Measurements from ENCODE around the gene CXCL10.
A peak's percentile ranks its signal among the peaks of the same experiment; 100 is the strongest.
"Not testable (repeated sequence)": the region's sequence is repeated elsewhere in the genome, so short reads cannot be mapped to it uniquely, and the experiment has no call there.

Gene CXCL10

GRCh38 chr4:76024065-76024464 is 768 bp upstream of the CXCL10 start:
- DNase-seq, result no peak

DNA sequence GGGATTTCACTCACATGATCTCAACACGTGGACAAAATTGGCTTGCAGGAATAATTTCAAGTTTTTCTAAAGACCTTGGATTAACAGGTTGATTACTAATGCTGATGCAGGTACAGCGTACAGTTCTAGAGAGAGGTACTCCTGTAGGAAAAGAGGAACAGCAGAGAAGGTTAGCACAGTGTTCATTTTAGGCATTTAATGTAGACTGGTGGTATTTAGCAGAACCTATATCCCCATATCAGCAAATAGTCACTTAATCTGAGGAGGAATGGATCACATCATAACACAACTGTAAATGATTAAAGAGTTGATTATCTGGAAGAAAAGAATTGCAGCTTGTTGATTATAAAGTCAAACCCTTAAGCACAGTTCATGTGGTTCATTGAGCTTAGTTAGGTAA is 620 bp downstream of the CXCL10 start:
- no peak for DNase-seq

DNA sequence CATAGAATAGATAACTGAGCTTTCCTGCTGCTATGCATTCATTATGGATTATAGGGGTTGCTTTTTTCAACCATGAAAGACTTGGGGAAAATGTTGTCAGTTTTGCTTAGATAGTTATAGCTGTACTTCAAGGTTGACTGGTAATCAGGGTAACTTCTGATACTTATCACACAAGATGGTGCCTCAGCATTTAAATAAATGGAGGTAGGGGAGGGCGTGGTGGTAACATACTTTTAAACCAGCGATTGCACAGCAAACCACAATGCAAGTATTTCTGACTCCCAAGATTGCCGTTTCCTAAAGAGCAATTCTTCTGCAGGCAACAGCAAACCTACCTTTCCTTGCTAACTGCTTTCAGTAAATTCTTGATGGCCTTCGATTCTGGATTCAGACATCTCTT is 1.3 kb downstream of the CXCL10 start:
- no peak for DNase-seq

GRCh38 chr4:76017056-76017686 is 6.1 kb downstream of the CXCL10 start:
- no peak for DNase-seq

DNA sequence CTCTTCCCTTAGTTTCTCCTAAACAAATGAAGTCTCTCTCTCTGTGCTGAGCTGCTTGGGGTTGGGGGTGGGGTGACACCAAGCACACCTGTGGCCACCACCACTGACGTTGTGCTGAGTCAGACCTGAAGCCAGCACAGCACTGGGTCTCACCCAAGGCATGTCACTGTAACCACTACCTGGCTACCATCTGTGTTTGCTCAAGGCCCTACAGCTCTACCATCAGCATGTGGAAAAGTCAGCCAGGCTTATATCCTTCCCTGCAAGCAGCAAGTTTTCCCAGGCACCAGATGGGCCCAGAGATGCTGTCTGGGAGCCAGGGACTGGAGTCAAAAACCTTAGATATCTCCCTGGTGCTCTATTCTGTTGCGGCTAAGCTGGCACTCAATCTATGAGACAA is 6.9 kb downstream of the CXCL10 start:
- peak in 1 of 2 experiments; percentile 69 for DNase-seq

- no peak for DNase-seq
Observed at GRCh38 chr4:76013540-76013939, 9.8 kb downstream of the CXCL10 start.

DNA sequence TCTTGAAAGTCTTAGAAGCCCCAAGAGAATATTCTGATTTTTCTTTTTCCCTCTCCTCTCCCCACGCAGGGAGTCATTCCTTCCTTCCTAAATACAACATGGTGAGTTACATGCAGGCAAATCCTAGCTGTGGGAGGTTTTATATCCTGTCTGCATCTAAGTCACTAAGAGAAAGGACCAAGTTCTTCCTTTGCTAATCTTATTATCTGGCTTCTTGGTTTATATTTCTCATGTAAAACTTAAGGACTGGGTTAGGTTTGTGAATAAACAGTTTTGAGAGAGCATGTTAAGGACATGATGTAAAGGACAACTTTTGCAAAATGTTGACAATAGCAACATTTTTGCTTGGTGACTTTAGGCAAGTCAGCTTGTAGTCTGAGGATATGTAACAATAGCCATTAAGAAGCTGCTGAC is 10.9 kb downstream of the CXCL10 start:
- no peak for DNase-seq

DNA sequence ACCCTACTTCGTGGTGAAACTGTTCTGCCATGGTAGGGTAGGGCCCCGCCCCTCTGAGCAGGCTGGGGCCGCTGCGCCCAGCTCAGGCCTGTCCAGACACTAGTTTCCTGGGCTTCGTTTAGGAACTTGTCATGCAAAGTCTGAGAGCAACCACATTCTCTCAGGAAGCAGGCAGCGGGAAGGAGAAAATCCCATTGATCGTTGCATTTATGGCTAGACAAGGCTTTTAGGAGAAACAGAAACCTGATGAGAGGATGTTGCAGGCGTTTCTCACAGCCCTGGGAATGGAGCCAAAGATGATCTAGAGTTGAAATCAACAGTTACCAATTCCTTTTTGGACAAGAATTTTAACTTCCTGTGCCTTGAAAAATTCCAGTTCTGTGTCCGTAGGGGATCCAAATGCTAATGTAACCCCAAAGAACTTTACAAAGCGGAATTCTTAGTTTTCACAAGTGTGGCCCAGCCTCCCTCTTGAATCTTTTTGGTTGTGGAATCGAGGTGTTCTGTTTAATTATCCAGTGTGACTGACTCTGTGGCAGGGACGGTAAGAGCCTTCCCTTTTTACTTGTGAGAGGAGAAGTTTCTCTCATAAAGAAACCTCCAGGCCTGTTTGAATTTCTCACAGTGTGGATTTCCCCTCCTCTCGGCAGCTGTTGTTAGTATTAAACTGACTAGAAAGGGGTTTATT is 11.5 kb downstream of the CXCL10 start:
- DNase-seq, result no peak

GRCh38 chr4:76011018-76011670 is 12.2 kb downstream of the CXCL10 start:
- DNase-seq, result no peak

DNA sequence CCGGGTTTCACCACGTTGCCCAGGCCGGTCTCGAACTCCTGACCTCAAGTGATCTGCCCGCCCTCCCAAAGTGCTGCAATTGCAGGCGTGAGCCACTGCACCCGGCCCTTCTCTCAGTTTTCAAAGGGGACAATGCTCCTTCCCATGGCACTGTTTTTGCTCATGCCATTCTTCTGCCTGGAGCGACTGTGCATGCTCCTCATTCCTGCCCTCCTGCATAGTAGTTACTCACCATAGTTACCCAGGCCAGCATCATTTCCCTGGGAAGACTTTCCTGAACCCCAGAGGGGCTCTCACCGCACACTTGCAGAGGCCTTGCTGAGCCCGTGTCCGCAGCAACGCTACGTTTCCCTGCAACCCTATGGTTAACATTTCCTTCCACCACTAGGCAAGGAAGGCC is 12.7 kb downstream of the CXCL10 start:
- no peak for DNase-seq

DNA sequence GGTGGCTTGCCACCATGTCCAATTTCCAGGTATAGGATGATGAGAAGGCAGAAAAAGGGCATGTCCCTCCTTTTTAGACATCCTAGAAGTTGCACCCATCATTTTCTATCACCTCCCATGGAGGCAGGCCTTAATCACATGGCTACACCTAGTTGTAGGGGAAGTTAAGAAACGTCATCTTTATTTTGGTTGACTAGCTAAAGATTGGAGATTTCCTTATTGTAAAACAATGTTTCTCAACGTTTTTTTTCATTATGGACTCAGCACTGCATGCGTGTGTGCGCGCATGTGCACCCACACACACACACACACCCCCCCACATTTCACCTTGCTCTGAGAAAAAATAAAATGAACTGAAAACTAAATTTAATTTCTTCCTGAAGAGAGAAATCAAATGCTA is 14.0 kb downstream of the CXCL10 start:
- DNase-seq, result no peak

DNA sequence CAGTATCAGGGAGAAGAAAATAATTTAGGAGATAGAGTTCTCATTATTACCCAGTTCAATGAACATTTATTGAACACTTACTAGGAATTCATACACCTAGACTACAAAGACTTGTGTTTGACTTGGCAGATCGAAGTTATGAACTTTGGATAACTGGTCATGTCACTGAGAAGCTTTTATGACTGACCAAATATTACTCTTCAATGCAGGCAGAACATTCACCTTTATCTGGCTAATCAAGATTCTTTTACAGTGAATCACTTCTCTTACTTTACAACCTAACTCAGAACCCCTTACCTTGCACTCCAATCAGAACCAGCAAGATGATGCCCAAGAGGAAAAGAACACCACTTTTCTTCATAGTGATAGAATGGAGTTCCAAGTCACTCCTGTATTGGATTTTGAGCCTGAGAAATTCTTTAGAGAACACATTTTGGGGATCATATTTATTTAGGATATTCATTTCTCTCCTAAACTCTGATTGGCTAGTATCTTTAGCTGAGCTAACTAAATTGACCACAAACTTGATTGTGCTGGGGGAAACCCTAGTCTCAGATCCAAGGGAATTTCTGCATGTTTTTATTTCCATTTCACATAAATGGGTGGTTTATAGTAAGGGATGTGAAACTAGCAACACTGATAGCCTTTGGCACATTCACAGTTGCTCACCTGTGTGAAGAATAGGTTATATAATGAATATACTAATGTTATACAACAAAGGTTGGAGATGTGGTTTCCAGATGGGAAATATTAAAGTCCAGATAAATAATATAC is 16.0 kb downstream of the CXCL10 start, which contains the start of gene CXCL9:
Gene CXCL9 (minus strand): TSS at position 421 of the 774 bp plus-strand sequence. CDS start 60 bp downstream, at position 361.
- no peak for DNase-seq

DNA sequence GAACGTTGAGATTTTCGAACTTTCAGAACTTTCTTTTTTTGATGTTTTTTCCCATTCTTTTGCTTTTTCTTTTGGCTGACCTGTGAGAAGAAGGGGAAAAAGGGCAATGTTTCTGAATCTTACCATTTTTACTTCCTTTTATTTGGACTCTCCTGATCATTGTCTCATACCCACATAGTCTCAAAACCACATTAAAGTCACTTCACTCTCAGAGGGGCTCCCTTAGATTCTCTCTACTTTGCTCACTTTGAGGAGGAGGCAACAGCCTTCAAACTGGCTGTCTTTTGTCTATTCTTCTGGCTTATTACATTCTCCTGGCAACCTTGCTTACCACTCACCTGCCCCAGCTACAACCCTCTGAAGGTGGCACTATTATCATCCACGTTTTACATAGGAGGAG is 19.7 kb downstream of the CXCL10 start:
- no peak for DNase-seq

GRCh38 chr4:76003035-76003434 is 20.3 kb downstream of the CXCL10 start:
- no peak for DNase-seq

DNA sequence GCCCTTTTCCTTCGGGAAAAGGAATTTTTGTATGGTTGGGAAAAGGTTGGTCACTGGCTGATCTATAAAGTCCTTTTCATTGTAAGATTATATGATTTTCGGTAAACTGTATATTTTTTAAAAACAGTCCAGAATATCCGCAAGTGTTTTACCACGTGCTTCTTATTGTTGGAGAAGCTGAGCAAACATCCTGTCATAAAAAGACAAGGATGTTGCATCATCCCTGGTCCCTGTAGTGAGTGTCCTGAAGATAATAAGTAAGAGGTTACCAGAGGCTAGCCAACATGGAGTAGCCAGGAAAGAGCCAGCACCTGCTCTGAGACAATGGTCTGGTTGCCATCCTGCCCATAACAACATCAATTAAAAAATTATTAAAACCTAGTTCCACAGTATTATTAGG is 21.1 kb downstream of the CXCL10 start:
- no peak for DNase-seq

- no peak for DNase-seq
Observed at GRCh38 chr4:76001700-76002099, 21.6 kb downstream of the CXCL10 start.

- DNase-seq, result no peak
Observed at GRCh38 chr4:76000279-76000678, 23.0 kb downstream of the CXCL10 start.

DNA sequence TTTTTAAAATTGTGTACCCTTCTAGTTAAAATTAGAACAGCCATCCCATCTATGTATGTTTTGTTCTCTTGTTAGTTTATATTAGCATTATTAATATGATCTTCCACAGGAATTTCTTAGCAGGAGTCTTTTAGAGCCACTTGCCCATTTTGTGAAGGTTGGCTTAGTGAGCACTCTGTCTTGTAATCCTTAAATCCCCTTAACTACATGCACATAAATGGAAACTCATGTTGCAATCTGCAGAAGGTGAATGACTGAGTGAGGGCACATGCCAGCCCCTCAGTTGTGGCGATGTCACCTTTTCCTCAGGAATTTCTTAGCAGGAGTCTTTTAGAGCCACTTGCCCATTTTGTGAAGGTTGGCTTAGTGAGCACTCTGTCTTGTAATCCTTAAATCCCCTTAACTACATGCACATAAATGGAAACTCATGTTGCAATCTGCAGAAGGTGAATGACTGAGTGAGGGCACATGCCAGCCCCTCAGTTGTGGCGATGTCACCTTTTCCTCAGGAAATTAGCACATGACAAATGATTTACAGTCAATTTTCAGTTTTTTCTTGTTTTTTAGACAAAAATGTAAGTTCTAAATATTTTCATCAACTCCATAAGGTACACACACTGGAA is 24.7 kb downstream of the CXCL10 start:
- not testable (repeated sequence) for DNase-seq

DNA sequence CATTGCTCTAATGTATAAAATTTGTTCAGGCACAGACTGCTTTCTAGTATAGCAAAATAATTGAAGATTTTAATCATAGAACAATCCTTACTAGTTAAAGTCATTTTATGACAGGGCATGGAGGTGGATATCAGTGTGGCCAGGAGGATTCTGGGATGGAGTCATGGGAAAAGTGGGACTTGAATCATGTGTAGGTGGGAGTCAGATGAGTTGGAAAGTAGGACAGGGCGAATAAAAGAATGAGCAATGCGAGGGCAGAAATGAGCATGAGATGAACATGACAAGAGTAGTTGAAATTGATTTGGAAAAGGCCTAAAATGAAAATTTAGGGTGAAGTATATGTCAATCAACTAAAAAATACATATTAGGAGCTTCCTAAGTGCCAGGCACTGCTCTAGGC is 25.4 kb downstream of the CXCL10 start:
- no peak for DNase-seq

- no peak for DNase-seq
Observed at GRCh38 chr4:75997081-75997480, 26.2 kb downstream of the CXCL10 start.

- DNase-seq, result peak; percentile 6 to 60
Observed at GRCh38 chr4:75995727-75996126, 27.6 kb downstream of the CXCL10 start.

DNA sequence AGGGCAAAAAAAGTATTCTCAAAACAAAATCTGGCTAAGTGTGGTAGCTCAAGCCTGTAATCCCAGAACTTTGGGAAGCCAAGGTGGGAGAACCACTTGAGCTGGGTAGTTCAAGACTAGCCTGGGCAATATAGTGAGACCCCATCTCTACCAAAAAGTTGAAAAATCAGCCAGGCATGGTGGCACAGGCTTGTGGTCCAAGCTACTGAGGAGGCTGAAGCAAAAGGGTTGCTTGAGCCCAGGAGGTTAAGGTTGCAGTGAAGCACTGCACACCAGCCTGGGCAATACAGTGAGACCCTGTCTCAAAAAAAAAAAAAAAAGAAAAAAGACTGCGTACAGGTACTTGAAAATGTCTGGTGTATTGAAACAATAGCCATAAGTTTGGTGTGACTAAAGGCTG is 30.8 kb downstream of the CXCL10 start:
- no peak for DNase-seq

Measured in NCI-H446 (cell line).